Activated CD4-positive, alpha-beta T cell treated with anti-CD3 and anti-CD28 coated beads, Interleukin-2, Interleukin-4, amounts not matched to agents 100 ng/mL and 50 ng/mL, durations not matched to agents 16 hours and 8 hours (primary cell): Measurements from ENCODE around the gene PPP1R13L.
"Not testable (repeated sequence)": the region's sequence is repeated elsewhere in the genome, so short reads cannot be mapped to it uniquely, and the experiment has no call there.

Experiments used
- DNase-seq: peaks from one replicate; pipeline ENCODE4 v3.0.0-alpha.2; 2020; ENCODE audit warnings: low spot score

The PPP1R13L gene

DNA sequence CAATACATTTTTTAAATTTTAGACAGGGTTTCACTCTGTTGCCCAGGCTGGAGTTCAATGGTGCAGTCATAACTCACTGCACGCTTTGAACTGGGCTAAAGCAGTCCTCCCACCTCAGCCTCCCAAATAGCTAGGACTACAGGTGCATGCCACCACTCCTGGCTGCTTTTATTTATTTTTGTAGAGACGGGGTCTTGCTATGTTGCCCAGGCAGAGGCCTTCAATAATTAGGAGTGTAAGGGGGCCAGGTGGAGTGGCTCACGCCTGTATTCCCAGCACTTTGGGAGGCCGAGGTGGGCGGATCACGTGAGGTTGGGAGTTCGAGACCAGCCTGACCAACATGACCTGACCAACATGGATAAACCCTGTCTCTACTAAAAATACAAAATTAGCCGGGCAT is 27.7 kb upstream of the PPP1R13L start:
- not testable (repeated sequence) for DNase-seq

DNA sequence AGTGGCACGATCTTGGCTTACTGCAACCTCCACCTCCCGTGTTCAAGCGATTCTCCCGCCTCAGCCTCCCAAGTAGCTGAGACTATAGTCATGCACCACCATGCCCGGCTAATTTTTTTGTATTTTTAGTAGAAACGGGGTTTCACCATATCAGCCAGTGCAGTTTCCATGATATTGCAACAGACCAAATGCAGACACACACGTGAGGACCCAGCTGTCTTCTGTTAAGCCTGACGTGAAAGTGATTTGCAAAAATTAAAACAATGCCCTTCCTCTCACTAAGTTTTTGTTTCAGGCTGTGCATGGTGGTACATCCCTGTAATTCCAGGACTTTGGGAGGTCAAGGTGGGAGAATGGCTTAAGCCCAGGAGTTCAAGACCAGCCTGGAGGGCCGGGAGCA is 26.1 kb upstream of the PPP1R13L start:
- DNase-seq = not testable (repeated sequence)

DNA sequence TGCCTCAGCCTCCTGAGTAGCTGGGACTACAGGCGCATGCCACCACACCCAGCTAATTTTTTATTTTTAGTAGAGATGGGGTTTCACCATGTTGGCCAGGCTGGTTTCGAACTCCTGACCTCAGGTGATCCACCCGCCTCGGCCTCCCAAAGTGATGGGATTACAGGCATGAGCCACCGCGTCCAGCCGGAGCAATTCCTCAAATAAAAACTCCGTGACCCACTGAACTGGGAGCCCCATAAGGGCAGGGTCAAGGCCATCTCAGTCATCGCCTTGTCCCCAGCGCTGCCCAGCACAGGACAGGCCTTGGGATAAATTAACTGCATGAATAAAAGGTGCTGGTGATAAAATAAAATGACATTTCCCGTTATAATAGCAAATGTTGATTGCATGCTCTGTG is 25.0 kb upstream of the PPP1R13L start:
- DNase-seq = not testable (repeated sequence)

DNA sequence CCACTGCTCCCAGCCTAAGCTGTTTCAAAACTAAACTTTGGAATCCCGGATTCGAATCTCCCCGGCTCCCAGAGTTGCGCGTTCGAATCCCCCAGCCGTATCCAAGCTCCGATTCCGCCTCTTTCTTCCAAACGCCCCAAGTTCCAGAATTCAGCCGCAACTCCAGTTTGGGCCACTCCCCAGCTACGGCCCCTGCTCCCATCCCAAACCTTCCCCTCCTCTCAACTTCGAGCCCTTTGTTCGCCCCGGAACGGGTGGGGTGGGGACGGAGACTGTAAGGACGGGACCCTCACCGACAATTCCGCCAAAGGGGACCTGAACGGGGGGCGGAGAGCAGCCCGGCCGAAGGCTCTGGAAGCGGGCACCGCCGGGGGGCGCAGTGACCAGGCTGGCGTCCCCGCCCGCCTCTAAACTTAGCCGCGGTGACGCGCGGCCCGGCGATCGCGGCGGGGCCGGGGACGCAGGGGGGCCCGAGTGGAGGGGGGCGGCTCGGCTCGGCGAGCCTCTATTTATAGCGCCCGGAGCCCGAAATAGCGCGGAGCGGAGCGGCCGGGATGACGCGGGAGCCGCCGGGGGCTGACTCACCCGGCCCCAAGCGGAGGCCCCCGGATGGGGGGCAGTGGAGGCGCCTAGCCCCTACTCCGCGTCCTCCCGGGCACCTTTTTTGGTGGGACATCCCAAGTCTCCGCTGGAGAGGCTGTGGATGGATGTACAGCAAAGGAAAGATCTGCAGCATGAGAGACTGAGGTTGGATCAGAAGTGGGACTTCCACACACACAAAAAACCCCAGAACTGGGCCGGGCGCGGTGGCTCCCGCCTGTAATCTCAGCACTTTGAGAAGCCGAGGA is 23.7 kb upstream of the PPP1R13L start:
- no peak for DNase-seq

DNA sequence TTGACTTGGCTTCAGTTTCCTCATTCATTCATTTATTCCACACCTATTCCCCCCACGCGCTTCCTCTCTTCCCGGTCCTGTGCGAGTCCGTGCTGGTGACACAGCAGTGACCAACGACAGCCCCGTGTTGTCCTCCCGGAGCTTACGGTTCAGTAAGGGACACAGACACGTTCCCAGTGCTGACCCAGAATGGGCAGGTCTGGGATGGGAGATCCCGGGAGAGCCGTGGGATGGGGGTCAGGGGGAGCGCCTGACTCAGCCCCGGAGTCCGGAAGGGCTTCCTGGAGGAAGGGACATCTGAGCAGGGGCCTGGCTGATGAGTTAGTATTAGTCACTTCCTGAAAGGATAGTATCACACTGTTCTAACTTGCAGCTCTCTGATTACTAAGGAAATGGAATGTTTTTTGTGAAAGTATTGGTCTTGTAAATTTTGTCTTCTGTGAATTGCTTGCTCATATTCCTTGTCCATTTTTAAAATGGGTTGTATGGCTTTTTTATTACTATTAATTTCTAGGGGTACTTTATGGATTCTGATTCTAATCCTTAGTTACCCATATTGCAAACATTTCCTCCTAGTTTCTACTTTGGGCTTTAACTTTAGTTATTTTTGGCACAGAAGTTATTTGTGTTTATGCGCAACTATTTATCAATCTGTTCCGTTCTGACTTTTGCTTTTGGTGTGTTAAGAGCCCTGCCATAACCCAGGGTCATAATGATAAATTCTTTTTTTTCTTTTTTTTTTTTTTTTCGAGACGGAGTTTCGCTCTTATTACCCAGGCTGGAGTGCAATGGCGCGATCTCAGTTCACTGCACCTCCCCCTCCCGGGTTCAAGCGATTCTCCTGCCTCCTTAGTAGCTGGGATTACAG is 19.6 kb upstream of the PPP1R13L start:
- peak; percentile 72 for DNase-seq

DNA sequence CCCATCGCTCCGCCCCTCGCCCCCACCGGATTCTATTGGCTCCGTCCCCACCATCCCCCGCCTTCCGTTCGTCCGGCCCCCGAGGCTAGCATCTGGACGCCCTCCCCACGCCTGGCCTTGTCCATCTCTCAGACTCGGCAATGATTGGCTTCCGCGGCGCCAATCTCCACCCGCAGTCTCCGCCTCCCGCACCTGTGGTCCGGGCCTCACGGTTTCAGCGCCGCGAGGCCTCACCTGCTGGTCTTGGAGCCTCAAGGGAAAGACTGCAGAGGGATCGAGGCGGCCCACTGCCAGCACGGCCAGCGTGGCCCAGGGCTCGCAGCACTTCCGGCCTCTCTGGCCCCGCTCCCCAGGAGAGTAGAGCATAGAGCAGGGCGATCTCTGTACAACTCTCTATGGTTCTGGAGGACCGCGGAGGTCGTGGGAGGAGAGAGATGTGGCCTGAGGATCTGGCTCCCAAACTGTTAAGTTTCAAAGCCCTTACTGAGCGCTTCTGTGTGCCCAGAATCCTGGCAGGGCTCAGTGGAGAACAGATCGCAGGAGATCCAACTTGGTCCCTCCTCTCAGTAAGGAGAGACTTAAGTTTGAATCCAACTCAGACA is 18.8 kb upstream of the PPP1R13L start, which contains the start of gene ERCC1:
TSS of gene ERCC1 (minus strand) at position 329 of the 602 bp plus-strand sequence. CDS start 543 bp downstream, outside the sequence.
- DNase-seq = peak; percentile 93

DNA sequence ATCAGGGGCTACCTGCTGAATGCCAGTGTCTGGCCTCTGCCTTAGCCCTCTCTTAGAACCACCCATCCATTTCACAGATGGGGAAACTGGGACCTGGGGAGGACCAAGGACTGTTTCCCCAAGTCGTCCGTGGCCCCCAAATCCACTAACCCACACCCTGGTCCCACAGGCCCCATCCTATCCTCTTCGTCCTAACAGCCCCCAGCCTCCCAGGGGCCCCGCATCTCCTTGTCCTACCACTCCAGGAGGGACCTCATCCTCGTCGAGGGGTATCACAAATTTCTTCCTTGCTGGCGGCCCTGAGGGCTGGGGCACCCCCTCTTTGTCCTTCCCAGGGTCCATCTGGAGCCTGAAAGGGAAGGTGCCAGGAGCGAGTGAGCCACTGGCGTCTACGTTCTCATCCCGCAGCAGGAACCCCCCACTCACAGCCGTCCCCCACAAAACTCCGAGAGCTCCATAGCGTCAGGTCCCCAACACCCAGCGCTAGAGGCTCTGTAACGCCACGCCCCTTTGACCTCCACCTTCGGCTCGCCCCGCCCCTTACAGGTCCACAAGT is 18.2 kb upstream of the PPP1R13L start:
- DNase-seq = no peak

DNA sequence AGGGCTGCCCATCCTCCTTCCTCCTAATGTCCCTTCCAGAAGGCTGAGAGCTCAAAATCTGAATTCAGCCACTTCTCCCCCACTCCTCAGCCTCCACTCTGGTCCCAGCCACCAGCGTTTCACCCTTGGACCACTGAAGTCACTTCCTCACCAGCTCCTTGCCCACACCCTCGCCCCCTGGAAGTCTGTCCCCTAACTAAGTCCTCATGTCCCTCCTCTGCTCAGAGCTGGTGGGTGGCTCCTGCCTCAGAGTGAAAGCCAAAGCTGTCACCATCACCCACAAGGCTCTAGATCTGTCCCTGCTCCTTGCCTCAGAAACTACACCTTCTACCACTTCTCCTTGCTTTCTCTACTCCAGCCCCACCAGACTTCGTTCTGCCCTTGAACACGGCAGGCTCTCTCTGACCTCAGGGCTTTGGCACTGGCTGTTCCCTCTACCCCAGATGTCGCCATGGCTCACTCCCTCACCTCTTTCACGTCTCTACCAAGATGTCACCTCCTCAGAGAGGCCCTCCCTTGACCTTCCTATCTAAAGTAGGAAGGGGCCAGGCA is 17.2 kb upstream of the PPP1R13L start:
- DNase-seq = no peak

DNA sequence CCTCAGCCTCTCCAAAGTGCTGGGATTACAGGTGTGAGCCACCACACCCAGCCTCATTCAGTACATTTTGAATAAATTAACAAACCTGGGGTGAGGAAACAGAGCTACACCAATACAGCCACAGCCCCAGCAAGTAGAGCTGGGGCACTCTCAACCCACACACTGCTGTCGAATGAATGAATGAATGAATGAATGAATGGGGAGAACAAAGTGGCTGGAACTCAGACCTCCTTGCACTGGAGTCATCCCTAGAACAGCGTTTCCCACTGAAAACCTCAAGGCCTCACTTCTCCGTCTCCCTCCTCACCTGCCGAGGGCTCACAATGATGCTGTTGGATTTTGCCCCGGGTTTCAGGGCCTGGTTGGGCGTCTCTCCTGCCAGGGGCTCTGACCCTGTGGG is 16.0 kb upstream of the PPP1R13L start:
- no peak for DNase-seq

DNA sequence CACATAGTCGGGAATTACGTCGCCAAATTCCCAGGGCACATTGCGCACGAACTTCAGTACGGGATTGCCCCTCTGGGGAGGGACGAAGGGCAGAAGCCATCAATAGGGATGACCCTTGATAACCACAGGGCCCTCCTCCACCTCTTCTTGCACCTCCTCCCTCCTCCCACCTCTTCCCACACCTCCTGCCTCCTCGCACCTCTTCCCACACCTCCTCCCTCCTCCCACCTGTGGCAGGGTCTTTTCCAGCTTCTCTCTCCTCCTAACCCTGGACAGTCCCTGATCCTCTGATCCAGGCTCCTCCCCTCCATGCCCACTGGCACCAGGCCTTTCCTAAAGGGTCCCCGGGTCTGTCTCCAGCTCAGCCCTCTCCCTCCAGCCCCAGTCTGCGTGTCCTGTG is 15.5 kb upstream of the PPP1R13L start:
- no peak for DNase-seq

DNA sequence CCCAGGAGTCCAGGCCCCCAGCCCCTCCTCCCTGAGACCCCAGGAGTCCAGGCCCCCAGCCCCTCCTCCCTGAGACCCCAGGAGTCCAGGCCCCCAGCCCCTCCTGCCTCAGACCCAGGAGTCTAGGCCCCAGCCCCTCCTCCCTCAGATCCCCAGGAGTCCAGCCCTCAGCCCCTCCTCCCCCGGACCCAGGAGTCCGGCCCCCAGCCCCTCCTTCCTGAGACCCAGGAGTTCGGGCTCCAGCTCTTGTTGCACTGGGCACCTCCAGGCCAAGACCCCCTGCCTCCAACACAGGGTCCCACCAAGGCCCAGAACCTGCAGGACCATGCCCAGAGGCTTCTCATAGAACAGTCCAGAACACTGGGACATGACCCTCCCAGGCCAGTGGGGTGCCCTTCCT is 15.0 kb upstream of the PPP1R13L start:
- DNase-seq = no peak

DNA sequence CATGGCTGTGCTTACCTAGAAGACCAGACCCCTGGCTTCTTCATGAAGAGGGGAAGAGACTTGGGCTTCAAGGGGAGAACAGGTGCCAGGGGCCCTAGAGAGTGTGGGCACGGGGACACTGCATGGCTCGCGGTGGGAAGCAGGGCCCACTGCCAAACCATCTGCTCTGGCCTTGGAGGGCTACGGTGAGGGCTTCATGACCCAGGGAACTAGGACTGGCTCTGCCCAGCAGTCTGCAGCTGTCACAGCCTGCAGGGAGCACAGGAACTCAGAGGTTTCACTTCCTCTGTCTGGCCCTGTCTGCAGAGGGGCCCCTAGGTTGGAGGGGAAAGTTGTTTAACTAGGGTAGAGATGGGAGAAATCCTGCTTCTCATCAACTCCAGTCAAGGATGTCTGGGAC is 14.5 kb upstream of the PPP1R13L start:
- DNase-seq = no peak

DNA sequence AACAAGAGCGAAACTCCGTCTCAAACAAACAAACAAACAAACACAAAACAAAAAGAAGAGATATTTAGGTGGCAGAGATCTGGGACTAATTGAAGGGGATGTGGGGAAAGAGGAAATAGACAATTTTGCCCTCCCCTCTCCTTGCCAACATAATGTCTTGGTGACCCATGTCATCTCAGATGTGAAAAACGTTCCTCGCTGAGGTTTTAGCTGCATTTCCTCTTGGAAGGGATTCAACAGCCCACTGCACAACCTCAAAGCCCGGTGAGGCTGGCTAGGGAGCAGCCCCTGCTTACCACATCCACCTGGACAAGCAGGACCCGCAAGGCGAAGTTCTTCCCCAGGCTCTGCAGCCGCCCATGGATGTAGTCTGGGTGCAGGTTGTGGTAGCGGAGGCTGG is 13.9 kb upstream of the PPP1R13L start:
- no peak for DNase-seq

DNA sequence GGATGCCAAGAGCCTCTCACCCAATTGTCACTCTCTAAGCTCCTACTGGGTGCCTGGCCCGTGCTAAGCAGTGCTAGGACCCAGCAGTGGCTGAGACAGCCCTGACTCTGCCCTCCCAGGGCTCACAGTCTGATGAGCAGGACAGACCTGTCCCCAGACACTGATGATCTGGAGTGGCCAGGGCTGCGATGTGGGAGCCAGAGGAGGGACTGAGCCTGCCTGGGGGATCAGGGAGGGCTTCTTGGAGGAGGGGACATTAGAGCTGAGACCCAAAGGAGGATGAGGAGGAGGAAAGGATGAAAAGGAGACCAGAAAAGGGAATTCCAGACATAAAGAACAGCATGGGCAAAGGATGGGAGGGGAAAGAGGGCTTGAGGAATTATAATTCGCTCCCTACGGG is 12.3 kb upstream of the PPP1R13L start:
- no peak for DNase-seq

DNA sequence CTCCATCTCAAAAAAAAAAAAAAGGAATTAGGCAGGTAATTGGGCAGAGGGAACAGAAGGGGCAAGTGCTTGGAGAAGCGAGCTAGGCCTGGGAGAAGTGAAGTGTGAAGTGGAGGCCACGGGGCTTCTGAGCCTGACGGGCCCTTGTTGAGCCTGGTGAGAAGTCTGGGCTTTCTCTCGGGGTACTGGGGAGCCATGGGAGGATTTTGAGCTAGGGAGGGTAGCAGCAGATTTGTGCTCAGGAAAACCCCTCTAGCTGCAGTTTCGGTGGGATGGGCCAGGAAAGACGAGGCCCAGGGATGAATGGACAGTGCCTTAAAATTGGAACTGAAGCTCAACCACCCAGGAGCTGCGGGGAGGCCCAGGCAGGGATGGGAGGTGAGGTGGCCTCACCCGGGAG is 9.6 kb upstream of the PPP1R13L start:
- no peak for DNase-seq

DNA sequence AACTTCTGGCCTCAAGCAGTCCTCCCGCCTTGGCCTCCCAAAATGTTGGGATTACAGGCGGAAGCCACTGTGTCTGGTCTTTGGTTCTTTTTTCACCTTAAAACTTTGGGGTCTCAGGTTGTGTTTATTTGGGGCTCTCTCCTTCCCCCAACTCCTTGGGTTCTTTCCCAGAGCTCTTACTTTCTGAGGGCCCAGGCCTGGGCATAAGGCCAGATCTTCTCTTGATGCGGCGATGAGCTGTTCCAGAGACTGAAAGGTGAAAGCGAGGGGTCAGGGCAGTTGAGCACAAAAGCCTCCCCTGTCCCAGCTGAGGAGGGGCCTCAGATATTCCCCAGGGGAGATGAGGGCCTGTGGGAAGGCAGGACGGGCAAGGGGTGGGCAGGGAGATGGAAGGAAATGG is 8.6 kb upstream of the PPP1R13L start:
- no peak for DNase-seq

DNA sequence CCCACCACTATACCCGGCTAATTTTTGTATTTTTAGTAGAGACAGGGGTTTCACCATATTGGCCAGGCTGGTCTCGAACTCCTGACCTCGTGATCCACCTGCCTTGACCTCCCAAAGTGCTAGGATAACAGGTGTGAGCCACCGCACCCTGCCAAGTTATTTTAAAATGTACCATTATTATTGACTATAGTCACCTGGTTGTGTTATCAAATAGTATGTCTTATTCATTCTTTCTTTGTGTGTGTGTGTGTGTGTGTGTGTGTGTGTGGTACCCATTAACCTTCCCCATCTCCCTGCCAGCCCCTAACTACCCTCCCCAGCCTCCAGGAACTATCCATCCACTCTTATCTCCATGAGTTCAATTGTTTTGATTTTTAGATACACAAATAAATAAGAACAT is 5.5 kb upstream of the PPP1R13L start:
- not testable (repeated sequence) for DNase-seq

DNA sequence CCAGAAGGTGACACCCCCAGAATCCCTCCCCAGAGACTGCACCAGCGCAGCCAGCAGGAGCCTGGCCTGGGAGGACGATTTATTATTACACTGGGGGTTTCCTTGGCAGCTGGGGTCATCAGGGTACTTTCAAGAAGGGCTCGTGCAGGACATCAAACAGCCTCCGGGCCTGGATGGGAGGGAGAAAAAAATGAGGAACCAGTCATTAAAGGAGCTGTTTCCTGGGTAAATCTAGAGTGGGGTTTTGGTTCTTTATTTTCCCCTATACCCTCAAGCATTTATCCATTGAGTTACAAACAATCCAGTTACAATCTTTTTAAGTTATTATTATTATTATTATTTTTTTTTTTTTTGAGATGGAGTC is 4.7 kb upstream of the PPP1R13L start:
- DNase-seq = no peak

DNA sequence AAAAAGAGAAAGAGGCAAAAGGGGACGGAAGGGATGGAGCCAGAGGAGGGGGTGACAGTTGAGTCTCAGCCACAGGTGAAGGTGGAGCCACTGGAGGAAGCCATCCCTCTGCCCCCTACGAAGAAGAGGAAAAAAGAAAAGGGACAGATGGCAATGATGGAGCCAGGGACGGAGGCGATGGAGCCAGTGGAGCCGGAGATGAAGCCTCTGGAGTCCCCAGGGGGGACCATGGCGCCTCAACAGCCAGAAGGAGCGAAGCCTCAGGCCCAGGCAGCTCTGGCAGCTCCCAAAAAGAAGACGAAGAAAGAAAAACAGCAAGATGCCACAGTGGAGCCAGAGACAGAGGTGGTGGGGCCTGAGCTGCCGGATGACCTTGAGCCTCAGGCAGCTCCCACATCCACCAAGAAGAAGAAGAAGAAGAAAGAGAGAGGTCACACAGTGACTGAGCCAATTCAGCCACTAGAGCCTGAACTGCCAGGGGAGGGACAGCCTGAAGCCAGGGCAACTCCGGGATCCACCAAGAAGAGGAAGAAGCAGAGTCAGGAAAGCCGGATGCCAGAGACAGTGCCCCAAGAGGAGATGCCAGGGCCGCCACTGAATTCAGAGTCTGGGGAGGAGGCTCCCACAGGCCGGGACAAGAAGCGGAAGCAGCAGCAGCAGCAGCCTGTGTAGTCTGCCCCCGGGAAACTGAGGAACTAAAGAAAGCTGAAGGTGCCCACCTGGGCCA is 4.1 kb upstream of the PPP1R13L start:
- DNase-seq = no peak

DNA sequence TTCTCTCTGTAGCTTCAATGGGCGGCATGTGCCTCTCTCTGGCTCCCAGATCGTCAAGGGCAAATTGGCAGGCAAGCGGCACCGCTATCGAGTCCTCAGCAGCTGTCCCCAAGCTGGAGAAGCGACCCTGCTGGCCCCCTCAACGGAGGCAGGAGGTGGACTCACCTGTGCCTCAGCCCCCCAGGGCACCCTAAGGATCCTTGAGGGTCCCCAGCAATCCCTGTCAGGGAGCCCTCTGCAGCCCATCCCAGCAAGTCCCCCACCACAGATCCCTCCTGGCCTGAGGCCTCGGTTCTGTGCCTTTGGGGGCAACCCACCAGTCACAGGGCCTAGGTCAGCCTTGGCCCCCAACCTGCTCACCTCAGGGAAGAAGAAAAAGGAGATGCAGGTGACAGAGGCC is 3.3 kb upstream of the PPP1R13L start:
- no peak for DNase-seq

DNA sequence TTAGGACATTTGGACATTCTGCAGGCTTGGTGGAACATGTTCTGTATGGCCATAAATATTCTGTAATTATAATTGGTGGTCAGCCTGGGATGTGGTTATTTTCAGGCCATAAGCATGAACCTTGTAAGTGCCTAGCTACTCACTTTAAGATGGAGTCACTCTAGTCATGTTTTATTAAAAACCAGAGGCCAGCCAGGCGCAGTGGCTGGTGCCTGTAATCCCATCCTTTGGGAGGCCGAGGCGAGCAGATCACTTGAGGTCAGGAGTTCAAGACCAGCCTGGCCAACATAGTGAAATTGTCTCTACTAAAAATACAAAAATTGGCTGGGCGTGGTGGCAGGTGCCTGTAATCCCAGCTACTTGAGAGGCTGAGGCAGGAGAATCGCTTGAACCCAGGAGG is 2.7 kb upstream of the PPP1R13L start:
- not testable (repeated sequence) for DNase-seq

DNA sequence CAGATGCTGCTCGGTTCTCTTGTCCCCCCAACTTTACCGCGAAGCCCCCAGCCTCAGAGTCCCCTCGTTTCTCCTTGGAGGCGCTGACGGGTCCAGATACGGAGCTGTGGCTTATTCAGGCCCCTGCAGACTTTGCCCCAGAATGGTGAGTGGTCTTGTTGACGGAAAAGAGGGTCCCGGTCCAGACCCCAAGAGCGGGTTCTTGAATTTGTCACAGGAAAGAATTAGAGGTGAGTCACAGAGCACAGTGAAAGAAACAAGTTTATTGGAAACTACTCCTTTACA is 2.2 kb upstream of the PPP1R13L start:
- DNase-seq = no peak
